ENCODE measurements around the gene FOXJ2. TPM values are rescaled to one million over a fixed set of nuclear protein-coding genes. Genes with fewer than 3 reads are reported as not detected.

Gene FOXJ2
- total RNA-seq, 8 experiments from 2014 or later, result 4.5 to 12.8 (median 7.9) TPM

Other genes with a start within 250 kb of the FOXJ2 start
- gene NANOG, start 243.3 kb upstream of the FOXJ2 start, total RNA-seq, result 1 to 10 TPM in 2 of 8 experiments, under 1 TPM in 5, not detected in 1; 0.14 to 1.3 (median 0.57) TPM
- 1 to 10 TPM in 1 of 8 experiments, under 1 TPM in 4, not detected in 3; 0.55 to 1.7 (median 0.91) TPM for gene SLC2A14, start 159.8 kb upstream of the FOXJ2 start, total RNA-seq
- gene SLC2A3, start 96.5 kb upstream of the FOXJ2 start, total RNA-seq, result 100 to 1,000 TPM in 2 of 8 experiments, 10 to 100 TPM in 6; 10.3 to 110 (median 54.6) TPM
- gene C3AR1, start 33.6 kb downstream of the FOXJ2 start, total RNA-seq, result 1 to 10 TPM in 1 of 8 experiments, under 1 TPM in 5, not detected in 2; 0.05 to 1.2 (median 0.14) TPM
- 100 to 1,000 TPM in 1 of 8 experiments, 10 to 100 TPM in 7; 29.8 to 101 (median 58.3) TPM for gene NECAP1, start 49.6 kb downstream of the FOXJ2 start, total RNA-seq
- gene CLEC4A, start 90.9 kb downstream of the FOXJ2 start, total RNA-seq, result 1 to 10 TPM in 4 of 8 experiments, under 1 TPM in 4; 0.42 to 2.2 (median 1.0) TPM
- under 1 TPM in 2 of 8 experiments, not detected in 6; 0.17 to 0.85 TPM for gene ZNF705A, start 124.3 kb downstream of the FOXJ2 start, total RNA-seq
- under 1 TPM; 0.31 to 0.93 (median 0.61) TPM for gene FAM90A1, start 194.9 kb downstream of the FOXJ2 start, total RNA-seq